ENCODE results near the gene PLCB1.

GRCh38 chr20:8658103-8658502, 526.0 kb downstream of the PLCB1 start:
- no peak for TF ChIP-seq MXI1 (IDR thresholded peaks at IDR 0.05; ENCODE audit: low read depth, low read length)
- TF ChIP-seq HCFC1 (IDR thresholded peaks at IDR 0.05; ENCODE audit: low read length): no peak
- TF ChIP-seq, protein P1, sequence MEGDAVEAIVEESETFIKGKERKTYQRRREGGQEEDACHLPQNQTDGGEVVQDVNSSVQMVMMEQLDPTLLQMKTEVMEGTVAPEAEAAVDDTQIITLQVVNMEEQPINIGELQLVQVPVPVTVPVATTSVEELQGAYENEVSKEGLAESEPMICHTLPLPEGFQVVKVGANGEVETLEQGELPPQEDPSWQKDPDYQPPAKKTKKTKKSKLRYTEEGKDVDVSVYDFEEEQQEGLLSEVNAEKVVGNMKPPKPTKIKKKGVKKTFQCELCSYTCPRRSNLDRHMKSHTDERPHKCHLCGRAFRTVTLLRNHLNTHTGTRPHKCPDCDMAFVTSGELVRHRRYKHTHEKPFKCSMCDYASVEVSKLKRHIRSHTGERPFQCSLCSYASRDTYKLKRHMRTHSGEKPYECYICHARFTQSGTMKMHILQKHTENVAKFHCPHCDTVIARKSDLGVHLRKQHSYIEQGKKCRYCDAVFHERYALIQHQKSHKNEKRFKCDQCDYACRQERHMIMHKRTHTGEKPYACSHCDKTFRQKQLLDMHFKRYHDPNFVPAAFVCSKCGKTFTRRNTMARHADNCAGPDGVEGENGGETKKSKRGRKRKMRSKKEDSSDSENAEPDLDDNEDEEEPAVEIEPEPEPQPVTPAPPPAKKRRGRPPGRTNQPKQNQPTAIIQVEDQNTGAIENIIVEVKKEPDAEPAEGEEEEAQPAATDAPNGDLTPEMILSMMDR (IDR thresholded peaks at IDR 0.05 in 2 of 3, conservative IDR thresholded peaks at IDR 0.05 in 1 of 3; ENCODE audit: control insufficient read depth in 2 of 3, extremely low read depth in 1 of 3, insufficient read depth in 1 of 3, low read depth in 3 of 3, low read length in 3 of 3): no peak
- TF ChIP-seq FOXM1 (IDR thresholded peaks at IDR 0.05; ENCODE audit: low read depth, low read length): no peak
- TF ChIP-seq WRNIP1 (IDR thresholded peaks at IDR 0.05; ENCODE audit: borderline replicate concordance, low read depth, low read length): no peak
- TF ChIP-seq ATF7 (IDR thresholded peaks at IDR 0.05; ENCODE audit: low read depth): no peak
